Fibroblast of lung (primary cell): Measurements from ENCODE around the gene LRRFIP1.

Source experiments
- EZH2 ChIP-seq: IDR thresholded peaks from 2 replicates; pipeline ENCODE4 v1.5.1; 2012; ENCODE audit warnings: low read length, control low read depth, mild to moderate bottlenecking; ENCODE audit errors: missing control alignments
- TF ChIP-seq, protein P1 (sequence below), 2 donors: IDR thresholded peaks in 1 of 2; conservative IDR thresholded peaks in 1 of 2; 1 replicate in 1 of 2; 2 replicates in 1 of 2; pipeline ENCODE4 v1.5.1; 2011 to 2012; ENCODE audit warnings: low read length in 2 of 2, control low read depth in 1 of 2, inconsistent platforms in 1 of 2, low read depth in 1 of 2, mild to moderate bottlenecking in 1 of 2

- TF ChIP-seq, protein P1, sequence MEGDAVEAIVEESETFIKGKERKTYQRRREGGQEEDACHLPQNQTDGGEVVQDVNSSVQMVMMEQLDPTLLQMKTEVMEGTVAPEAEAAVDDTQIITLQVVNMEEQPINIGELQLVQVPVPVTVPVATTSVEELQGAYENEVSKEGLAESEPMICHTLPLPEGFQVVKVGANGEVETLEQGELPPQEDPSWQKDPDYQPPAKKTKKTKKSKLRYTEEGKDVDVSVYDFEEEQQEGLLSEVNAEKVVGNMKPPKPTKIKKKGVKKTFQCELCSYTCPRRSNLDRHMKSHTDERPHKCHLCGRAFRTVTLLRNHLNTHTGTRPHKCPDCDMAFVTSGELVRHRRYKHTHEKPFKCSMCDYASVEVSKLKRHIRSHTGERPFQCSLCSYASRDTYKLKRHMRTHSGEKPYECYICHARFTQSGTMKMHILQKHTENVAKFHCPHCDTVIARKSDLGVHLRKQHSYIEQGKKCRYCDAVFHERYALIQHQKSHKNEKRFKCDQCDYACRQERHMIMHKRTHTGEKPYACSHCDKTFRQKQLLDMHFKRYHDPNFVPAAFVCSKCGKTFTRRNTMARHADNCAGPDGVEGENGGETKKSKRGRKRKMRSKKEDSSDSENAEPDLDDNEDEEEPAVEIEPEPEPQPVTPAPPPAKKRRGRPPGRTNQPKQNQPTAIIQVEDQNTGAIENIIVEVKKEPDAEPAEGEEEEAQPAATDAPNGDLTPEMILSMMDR (conservative IDR thresholded peaks at IDR 0.05 in 1 of 2, IDR thresholded peaks at IDR 0.05 in 1 of 2; ENCODE audit: low read depth in 1 of 2, low read length in 2 of 2): no peak
- no peak for TF ChIP-seq EZH2
Observed at GRCh38 chr2:237647176-237648015, 20.0 kb downstream of the LRRFIP1 start.
